Choroid plexus epithelial cell (primary cell): ENCODE data around the gene NAA40.

Source experiments
- DNase-seq: peaks from one replicate; pipeline ENCODE4 v3.0.0-alpha.2; 2010; ENCODE audit warnings: low read depth
- H3K4me3 ChIP-seq: 2 replicates; pipeline ENCODE4 v1.5.1; 2011; ENCODE audit warnings: low read depth, mild to moderate bottlenecking, control low read depth, low read length, moderate library complexity
- TF ChIP-seq, protein P1 (sequence below): conservative IDR thresholded peaks from 2 replicates; pipeline ENCODE4 v1.5.1; 2011; ENCODE audit warnings: low read depth, mild to moderate bottlenecking, control low read depth, inconsistent platforms, low read length, moderate library complexity

Gene NAA40

DNA sequence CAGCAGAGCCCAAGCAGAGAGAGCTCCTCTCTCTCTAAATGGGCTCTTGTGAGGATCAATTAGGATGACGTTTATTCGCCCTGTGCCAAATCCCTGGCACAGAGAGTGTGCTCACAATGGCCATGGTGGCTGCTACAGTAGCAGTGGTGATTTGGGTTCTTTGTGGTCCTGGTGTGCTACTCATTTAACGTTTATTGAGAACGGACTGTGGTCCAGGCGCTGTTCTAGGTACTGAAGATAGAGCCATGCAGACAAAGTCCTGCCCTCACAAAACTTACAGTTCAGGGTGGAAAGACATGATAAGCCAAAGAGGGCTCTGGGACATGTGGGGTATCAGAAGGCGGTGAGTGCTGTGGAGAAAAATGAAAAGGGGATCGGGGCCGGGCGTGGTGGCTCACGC, 52.8 kb downstream of the NAA40 start:
- TF ChIP-seq, protein P1, sequence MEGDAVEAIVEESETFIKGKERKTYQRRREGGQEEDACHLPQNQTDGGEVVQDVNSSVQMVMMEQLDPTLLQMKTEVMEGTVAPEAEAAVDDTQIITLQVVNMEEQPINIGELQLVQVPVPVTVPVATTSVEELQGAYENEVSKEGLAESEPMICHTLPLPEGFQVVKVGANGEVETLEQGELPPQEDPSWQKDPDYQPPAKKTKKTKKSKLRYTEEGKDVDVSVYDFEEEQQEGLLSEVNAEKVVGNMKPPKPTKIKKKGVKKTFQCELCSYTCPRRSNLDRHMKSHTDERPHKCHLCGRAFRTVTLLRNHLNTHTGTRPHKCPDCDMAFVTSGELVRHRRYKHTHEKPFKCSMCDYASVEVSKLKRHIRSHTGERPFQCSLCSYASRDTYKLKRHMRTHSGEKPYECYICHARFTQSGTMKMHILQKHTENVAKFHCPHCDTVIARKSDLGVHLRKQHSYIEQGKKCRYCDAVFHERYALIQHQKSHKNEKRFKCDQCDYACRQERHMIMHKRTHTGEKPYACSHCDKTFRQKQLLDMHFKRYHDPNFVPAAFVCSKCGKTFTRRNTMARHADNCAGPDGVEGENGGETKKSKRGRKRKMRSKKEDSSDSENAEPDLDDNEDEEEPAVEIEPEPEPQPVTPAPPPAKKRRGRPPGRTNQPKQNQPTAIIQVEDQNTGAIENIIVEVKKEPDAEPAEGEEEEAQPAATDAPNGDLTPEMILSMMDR = no peak
- H3K4me3 ChIP-seq = no peak overlapping the region
- DNase-seq = no peak

DNA sequence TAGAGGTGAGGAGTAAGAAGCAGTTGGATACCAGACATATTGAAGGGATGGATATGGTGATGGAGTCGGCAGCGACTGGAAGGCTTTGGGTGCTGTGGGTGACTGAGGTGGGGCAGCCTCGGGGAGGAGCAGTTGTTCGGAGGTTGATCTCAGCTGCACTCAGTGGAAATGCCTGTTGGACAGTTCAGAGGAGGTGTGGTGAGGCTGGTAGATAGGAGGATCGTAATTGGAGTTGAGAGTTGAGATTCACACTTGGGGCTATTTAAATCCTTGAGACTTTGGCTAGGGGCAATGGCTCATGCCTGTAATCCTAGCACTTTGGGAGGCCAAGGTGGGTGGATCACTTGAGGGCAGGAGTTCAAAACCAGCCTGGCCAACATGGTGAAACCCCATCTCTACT, 54.3 kb downstream of the NAA40 start:
- no peak for DNase-seq
- TF ChIP-seq, protein P1 = no peak
- H3K4me3 ChIP-seq = no peak overlapping the region

GRCh38 chr11:63993993-63994392, 55.2 kb downstream of the NAA40 start:
- no peak for DNase-seq
- no peak overlapping the region for H3K4me3 ChIP-seq
- TF ChIP-seq, protein P1 = no peak

GRCh38 chr11:63996512-63996911, 57.7 kb downstream of the NAA40 start:
- DNase-seq = no peak
- TF ChIP-seq, protein P1 = no peak
- no peak overlapping the region for H3K4me3 ChIP-seq

- TF ChIP-seq, protein P1 = no peak
- no peak for DNase-seq
- no peak overlapping the region for H3K4me3 ChIP-seq
Observed at GRCh38 chr11:63997104-63997700, 58.4 kb downstream of the NAA40 start.

GRCh38 chr11:63997801-63998337, 59.1 kb downstream of the NAA40 start:
- TF ChIP-seq, protein P1 = no peak
- no peak for DNase-seq
- H3K4me3 ChIP-seq = no peak overlapping the region
